Activated T-cell treated with anti-CD3 and anti-CD28 coated beads, Interleukin-2, amount 50 U/mL, for 48 hours (primary cell): Measurements from ENCODE around the gene SLC4A9.
A peak's percentile ranks its signal among the peaks of the same experiment; 100 is the strongest.
"Not testable (repeated sequence)": the region's sequence is repeated elsewhere in the genome, so short reads cannot be mapped to it uniquely, and the experiment has no call there.

ENCODE experiments used
- DNase-seq, 2 experiments: peaks; one replicate each; pipeline ENCODE4 v3.0.0-alpha.2; 2020

Gene SLC4A9

DNA sequence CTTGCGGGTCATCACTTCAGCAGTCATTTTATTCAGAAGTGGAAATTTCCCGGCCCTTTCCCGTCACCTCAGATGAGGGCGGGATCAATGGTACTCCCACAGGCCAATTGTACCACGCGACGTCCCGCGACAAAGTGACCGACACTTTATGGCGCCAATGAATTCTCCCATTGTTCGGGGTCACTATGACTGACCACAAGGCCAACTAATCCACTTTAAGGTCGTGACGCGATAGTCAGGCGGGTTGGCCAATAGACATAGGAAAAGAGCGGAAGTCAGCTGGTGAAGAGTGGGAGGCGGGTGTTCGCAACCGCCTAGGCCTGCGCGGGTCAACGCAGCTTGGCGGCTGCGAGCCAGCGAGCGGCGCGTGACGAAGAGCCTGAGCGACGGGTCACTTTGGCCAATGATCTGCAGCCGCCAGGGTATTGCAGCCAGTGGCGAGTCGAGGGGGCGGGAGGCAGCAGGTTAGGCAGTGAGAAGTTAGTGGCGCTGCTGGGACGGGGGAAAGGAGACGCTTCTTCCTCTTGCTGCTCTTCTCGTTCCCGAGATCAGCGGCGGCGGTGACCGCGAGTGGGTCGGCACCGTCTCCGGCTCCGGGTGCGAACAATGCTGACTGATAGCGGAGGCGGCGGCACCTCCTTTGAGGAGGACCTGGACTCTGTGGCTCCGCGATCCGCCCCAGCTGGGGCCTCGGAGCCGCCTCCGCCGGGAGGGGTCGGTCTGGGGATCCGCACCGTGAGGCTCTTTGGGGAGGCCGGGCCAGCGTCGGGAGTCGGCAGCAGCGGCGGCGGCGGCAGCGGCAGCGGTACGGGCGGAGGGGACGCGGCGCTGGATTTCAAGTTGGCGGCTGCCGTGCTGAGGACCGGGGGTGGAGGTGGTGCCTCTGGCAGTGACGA lies 41.6 kb downstream of the SLC4A9 start, which contains the start of gene ANKHD1:
Gene ANKHD1, plus strand, starts transcription at position 472 of the 896 bp plus-strand sequence. Its CDS starts 135 bp downstream, at position 607.
- DNase-seq: peak; percentile 95 to 96

DNA sequence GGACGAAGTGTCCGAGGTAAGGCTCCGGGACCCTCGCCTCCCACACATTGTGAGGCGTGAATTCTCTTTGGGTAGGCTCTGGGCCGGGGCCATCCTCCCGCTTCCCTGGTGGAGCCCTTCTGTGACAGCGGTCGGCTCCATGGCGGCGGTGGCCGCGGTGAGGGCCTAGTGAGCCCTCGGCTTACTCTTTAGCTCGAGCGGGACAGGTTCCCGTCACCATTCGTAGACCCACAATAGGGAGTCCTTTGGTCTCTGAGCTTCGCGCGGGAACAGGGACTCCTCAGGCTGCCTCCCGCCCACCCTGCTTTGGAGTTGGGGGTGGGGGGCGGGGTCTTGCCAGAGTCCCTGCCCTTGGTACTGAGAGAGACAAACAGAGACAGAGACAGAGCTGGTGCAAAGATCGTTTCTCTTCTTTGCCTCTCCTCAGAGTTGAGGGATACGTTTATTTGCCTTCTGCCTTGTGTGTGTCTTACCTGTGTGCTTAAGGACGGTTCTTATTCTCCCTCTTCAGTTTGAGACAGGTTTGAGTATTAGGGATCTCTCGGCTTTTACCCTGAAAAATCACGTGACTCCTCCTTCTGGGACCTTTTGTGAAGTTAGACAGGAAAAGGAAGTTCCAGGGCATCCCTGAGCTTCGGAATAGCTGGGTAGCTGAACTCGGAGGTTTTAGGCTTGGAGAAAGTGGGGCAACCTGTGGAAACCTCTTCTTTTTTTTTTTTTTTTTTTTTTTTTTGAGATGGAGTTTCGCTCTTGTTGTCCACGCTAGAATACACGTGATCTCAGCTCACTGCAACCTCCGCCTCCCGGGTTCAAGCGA lies 42.5 kb downstream of the SLC4A9 start:
- DNase-seq: peak; percentile 76 to 77

DNA sequence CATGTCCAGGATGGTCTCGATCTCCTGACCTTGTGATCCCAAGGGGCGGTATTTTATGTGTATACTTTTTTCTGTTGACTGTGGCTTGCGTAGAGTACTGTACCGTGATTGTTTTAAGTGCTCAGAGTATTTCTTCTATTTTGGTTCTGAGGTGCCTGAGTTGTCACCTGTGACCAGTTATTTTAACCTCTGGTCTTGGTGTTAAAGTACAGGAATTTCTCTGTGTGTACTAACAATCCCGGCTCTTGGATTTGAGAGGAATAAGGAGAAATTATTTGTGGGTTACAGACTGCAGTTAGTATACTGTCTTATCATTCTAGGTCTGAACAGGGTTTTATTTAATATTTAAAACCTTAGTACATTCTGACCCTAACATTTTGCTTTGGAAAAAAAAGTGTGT lies 43.6 kb downstream of the SLC4A9 start:
- no peak for DNase-seq

DNA sequence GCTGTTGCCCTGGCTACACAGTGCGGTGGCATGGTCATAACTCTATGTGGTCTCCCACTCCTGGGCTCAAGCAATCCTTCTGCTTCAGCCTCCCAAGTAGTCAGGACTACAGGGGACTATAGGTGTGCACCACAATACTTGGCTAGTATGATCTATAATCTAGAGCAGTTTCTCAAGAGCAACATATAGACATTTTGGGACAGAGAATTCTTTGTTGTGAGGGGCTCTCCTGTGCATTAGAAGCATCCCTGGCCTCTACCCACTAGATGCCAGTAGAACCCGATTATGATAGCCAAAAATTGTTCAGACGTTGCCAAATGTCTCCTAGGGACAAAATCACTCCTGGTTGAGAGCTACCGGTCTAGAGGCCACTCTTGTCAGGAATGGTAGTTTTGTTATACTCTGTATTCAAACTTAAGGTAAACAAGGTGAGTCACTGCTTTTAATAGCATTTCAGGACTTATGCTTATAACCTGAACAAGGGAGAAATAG lies 48.8 kb downstream of the SLC4A9 start:
- no peak for DNase-seq

- no peak for DNase-seq
Observed at GRCh38 chr5:140413230-140413629, 53.2 kb downstream of the SLC4A9 start.

GRCh38 chr5:140417235-140417634 lies 57.2 kb downstream of the SLC4A9 start:
- DNase-seq: no peak

GRCh38 chr5:140418862-140419520 lies 59.0 kb downstream of the SLC4A9 start:
- no peak for DNase-seq

- no peak for DNase-seq
Observed at GRCh38 chr5:140420226-140420570, 60.2 kb downstream of the SLC4A9 start.

GRCh38 chr5:140420665-140421361 lies 60.8 kb downstream of the SLC4A9 start:
- no peak for DNase-seq

- not testable (repeated sequence) for DNase-seq
Observed at GRCh38 chr5:140421375-140421774, 61.4 kb downstream of the SLC4A9 start.

- no peak for DNase-seq
Observed at GRCh38 chr5:140423609-140424008, 63.6 kb downstream of the SLC4A9 start.

DNA sequence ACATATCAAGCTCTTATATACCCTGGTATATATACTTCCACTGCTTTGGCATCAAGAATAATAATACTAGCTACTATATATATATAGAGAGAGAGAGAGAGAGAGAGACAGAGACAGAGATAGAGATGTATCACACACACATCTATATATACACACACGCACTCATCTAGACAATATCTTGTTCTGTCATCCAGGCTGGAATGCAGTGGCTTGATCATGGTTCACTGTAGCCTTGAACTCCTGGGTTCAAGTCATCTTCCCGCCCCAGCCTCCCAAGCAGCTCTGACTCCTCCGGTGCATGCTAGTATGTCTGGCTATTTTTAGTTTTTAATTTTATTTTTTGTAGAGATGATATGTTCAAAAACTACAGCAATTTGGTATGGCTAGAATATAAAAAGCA lies 64.1 kb downstream of the SLC4A9 start:
- no peak for DNase-seq
